Measurements from ENCODE around the gene KIR3DL1.
"Not testable (repeated sequence)": the region's sequence is repeated elsewhere in the genome, so short reads cannot be mapped to it uniquely, and the experiment has no call there.

Gene KIR3DL1

GRCh38 chr19:54816251-54816650 is at the start of gene KIR3DL1:
Gene KIR3DL1 (plus strand): TSS chr19:54816468.
- not testable (repeated sequence) for DNase-seq

GRCh38 chr19:54769646-54770045 is 46.6 kb upstream of the KIR3DL1 start, which contains the start of gene KIR2DL1:
Gene KIR2DL1 (plus strand): TSS chr19:54769793. CDS start chr19:54769851, 58 bp downstream.
- not testable (repeated sequence) for DNase-seq

- not testable (repeated sequence) for DNase-seq
Measured at GRCh38 chr19:54770511-54770910, 45.8 kb upstream of the KIR3DL1 start.

- DNase-seq: not testable (repeated sequence)
Measured at GRCh38 chr19:54771018-54771960, 45.0 kb upstream of the KIR3DL1 start.

- DNase-seq: not testable (repeated sequence)
Measured at GRCh38 chr19:54772666-54773065, 43.6 kb upstream of the KIR3DL1 start.

- not testable (repeated sequence) for DNase-seq
Measured at GRCh38 chr19:54775095-54775815, 41.0 kb upstream of the KIR3DL1 start.

- DNase-seq: not testable (repeated sequence)
Measured at GRCh38 chr19:54775830-54776229, 40.4 kb upstream of the KIR3DL1 start.

- DNase-seq: not testable (repeated sequence)
Measured at GRCh38 chr19:54777851-54778250, 38.4 kb upstream of the KIR3DL1 start.

- DNase-seq: not testable (repeated sequence)
Measured at GRCh38 chr19:54778896-54779295, 37.4 kb upstream of the KIR3DL1 start.

- DNase-seq: not testable (repeated sequence)
Measured at GRCh38 chr19:54782916-54783315, 33.4 kb upstream of the KIR3DL1 start.

GRCh38 chr19:54786091-54786723 is 30.1 kb upstream of the KIR3DL1 start:
- not testable (repeated sequence) for DNase-seq

- peak in 1 of 56 donors; percentile 4 for DNase-seq
Measured at GRCh38 chr19:54788154-54788553, 28.1 kb upstream of the KIR3DL1 start.

- no peak for DNase-seq
Measured at GRCh38 chr19:54790711-54791110, 25.6 kb upstream of the KIR3DL1 start.

- DNase-seq: no peak
Measured at GRCh38 chr19:54791476-54791875, 24.8 kb upstream of the KIR3DL1 start.

GRCh38 chr19:54792814-54793213 is 23.5 kb upstream of the KIR3DL1 start:
- DNase-seq: no peak

- DNase-seq: no peak
Measured at GRCh38 chr19:54795758-54796157, 20.5 kb upstream of the KIR3DL1 start.

- no peak for DNase-seq
Measured at GRCh38 chr19:54803410-54803809, 12.9 kb upstream of the KIR3DL1 start, which contains the start of gene KIR2DL4. Gene KIR2DL4 (plus strand): TSS chr19:54803610. CDS start chr19:54803652, 42 bp downstream.

- no peak for DNase-seq
Measured at GRCh38 chr19:54804101-54804500, 12.2 kb upstream of the KIR3DL1 start.

GRCh38 chr19:54804571-54804970 is 11.7 kb upstream of the KIR3DL1 start:
- no peak for DNase-seq

GRCh38 chr19:54805665-54806515 is 10.4 kb upstream of the KIR3DL1 start:
- DNase-seq: no peak

- DNase-seq: no peak
Measured at GRCh38 chr19:54806516-54806838, 9.8 kb upstream of the KIR3DL1 start.
